GM19468 (cell line): ENCODE measurements around the gene GANAB.
"Not testable (repeated sequence)": the region's sequence is repeated elsewhere in the genome, so short reads cannot be mapped to it uniquely, and the experiment has no call there.

Source experiments
- ATAC-seq: cut with Tn5 transposase; IDR thresholded peaks from one replicate; pipeline ENCODE4 v1.9.1; 2021; ENCODE audit warnings: mild to moderate bottlenecking, moderate library complexity, moderate number of reproducible peaks; ENCODE audit not compliant: unreplicated experiment; ENCODE audit errors: extremely low read depth

Gene GANAB

GRCh38 chr11:62603072-62603408 is 43.4 kb downstream of the GANAB start:
- ATAC-seq = no peak

- no peak for ATAC-seq
Measured at GRCh38 chr11:62602141-62603071, 44.0 kb downstream of the GANAB start.

DNA sequence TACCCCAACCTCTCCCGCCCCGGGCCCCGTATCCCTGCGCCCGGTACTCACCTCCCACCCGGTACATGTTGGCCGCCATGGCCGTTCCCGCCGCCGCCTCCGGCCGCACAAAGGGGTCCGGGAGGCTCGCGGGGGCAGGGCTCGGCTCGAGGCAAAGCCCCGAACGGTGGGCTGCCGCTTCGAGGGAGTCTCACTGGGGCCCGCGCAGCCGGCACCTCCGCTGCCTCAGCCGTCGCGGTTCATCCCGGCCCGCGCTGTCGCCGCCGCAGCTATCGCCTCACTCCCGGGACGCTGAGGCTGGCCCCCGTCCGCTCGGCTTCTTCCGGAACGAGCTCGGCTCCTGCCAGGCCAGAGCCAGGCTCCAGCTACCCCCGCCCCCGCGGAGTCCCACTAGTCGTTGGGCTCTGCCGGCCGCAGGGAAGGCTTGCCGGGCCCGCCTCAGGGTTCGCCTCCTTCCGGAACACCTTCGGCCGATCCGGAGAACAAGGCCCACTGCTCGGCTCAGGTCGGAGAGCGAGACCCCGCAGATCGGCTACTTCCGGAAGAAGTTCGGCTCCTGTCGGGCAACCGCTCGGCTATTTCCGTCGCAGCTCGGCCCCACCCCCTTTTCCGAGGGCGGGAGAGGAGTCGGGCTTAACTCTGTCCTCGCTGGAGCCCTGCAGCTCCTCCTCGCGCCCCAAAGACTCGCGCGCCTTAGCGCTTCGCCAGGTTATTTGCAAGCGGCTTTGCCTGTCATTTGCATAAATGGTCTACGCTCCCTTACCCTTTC is 44.9 kb downstream of the GANAB start, which contains the start of gene MTA2:
MTA2 (minus strand) TSS at position 494 of the 769 bp plus-strand sequence; CDS start at position 79, 415 bp downstream.
- peak; percentile 51 for ATAC-seq

- ATAC-seq = no peak
Measured at GRCh38 chr11:62601122-62601371, 45.4 kb downstream of the GANAB start.

GRCh38 chr11:62600367-62601121 is 45.9 kb downstream of the GANAB start:
- no peak for ATAC-seq

- no peak for ATAC-seq
Measured at GRCh38 chr11:62599901-62600300, 46.5 kb downstream of the GANAB start.

DNA sequence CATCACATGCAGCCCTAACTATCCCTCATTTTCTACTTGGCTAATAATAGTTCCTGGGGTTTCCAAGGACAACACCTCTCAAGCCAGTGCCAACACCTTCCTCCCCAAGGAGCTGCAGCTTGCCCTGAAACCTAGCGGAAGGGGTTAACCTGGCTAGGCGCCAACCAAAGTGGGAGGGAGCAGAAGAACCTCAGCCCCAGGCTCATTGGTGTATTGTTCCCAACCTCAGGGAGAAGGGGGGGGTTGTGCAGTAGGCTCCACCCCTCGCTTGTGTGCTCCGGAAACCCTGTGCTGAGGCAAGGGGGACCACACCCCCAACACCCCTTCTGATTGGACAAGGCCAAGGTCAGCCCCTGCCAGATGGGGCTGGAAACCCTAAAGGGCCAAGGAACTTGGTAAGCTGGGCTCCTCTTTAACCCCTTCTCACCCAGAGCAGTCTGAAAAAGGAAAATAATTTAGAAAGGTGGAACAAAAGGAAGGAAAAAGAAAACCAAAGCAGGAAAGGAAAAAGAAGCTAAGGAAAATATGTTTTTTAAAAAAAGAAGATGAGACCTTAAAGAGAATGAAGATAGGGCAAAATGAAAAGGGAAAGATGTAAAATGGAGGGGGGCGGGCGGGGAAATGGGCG is 47.2 kb downstream of the GANAB start:
- ATAC-seq = no peak

- ATAC-seq = no peak
Measured at GRCh38 chr11:62595124-62595523, 51.3 kb downstream of the GANAB start.

GRCh38 chr11:62593434-62594044 is 52.9 kb downstream of the GANAB start:
- no peak for ATAC-seq

DNA sequence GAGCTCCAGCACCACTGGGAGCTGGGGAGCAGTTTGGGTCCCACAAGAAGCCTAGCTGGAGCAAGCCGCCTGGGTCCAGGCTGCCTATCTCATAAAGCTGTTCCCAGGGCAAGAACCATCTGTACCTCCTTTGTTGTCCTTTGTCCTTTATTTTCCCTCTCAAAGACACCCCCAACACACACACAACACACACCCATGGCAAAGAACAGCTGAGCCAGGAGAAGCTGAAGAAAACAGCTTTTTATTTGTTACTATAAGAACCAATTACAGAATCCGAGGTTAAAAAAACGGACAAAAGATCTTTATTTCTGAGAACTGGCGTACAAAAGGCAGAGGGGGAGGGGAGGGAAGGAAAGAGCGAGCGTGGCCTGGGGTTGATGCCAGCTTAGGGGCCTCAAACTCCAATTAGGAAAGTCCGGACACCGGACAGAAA is 53.4 kb downstream of the GANAB start:
- no peak for ATAC-seq

GRCh38 chr11:62592146-62592815 is 54.1 kb downstream of the GANAB start:
- ATAC-seq = no peak

GRCh38 chr11:62591448-62592145 is 54.8 kb downstream of the GANAB start, which contains the start of gene TUT1:
Gene TUT1 (minus strand): TSS chr11:62591523. CDS start chr11:62591485, 38 bp downstream.
- ATAC-seq = peak; percentile 83

- ATAC-seq = no peak
Measured at GRCh38 chr11:62588966-62589637, 57.3 kb downstream of the GANAB start.

DNA sequence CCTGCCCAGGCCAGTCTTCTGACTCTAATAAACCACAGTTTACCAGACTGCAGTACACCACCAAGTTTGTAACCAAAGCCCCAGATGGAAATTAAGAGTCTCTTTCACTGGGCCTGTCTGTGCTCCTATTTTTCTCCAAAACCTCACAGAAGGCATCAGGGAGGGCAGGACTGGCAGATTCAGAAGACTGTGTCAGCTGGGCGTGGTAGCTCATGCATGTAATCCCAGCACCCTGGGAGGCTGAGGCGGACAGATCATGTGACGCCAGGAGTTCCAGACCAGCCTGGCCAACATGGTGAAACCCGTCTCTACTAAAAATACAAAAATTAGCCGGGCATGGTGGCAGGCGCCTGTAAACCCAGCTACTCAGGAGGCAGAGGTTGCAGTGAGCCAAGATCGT is 61.1 kb downstream of the GANAB start:
- not testable (repeated sequence) for ATAC-seq

GRCh38 chr11:62581735-62582134 is 64.7 kb downstream of the GANAB start:
- ATAC-seq = not testable (repeated sequence)

GRCh38 chr11:62580959-62581715 is 65.3 kb downstream of the GANAB start:
- ATAC-seq = no peak

- ATAC-seq = no peak
Measured at GRCh38 chr11:62579252-62579651, 67.2 kb downstream of the GANAB start.
